HepG2 (cell line): ENCODE measurements around the gene MAPKAPK3. TPM values are rescaled to one million over a fixed set of nuclear protein-coding genes. Genes with fewer than 3 reads are reported as not detected.

Experiments
- ARNTL ChIP-seq: sonication (generic); formaldehyde crosslinking; IDR thresholded peaks from 2 replicates; pipeline ENCODE4 v1.4.0; 2020; ENCODE audit warnings: mild to moderate bottlenecking, missing genetic modification reagents
- ATF7-NPFF ChIP-seq: sonication (generic); formaldehyde crosslinking; IDR thresholded peaks from 2 replicates; pipeline ENCODE4 v1.8.1; 2023; ENCODE audit warnings: mild to moderate bottlenecking, low read depth, missing genetic modification reagents, moderate library complexity
- CC2D1A ChIP-seq: sonication (generic); formaldehyde crosslinking; IDR thresholded peaks from 2 replicates; pipeline ENCODE4 v1.8.1; 2023; ENCODE audit warnings: mild to moderate bottlenecking, missing genetic modification reagents
- HDAC2 ChIP-seq: sonication (generic); formaldehyde crosslinking; IDR thresholded peaks from 2 replicates; pipeline ENCODE4 v1.4.0; 2020; ENCODE audit warnings: missing genetic modification reagents
- HIC2 ChIP-seq: sonication (generic); formaldehyde crosslinking; IDR thresholded peaks from 2 replicates; pipeline ENCODE4 v1.9.0; 2022; ENCODE audit warnings: low read depth, missing genetic modification reagents
- HNRNPK ChIP-seq: fragments of 200-400 bp; formaldehyde crosslinking; IDR thresholded peaks from 2 replicates; pipeline ENCODE4 v1.6.1; 2018; ENCODE audit warnings: low read length, low read depth, moderate library complexity, mild to moderate bottlenecking; ENCODE audit not compliant: poor library complexity, severe bottlenecking
- HOXD1 ChIP-seq: sonication (generic); formaldehyde crosslinking; IDR thresholded peaks from 2 replicates; pipeline ENCODE4 v1.5.0; 2020; ENCODE audit warnings: missing genetic modification reagents
- NONO ChIP-seq, 2 experiments: fragments of 450-650 bp in 1 of 2; sonication (generic) in 1 of 2; formaldehyde crosslinking in 1 of 2; IDR thresholded peaks in 1 of 2; conservative IDR thresholded peaks in 1 of 2; 2 replicates each; pipeline versions ENCODE4 v1.6.1 to v1.8.0; 2017 to 2022; ENCODE audit warnings: mild to moderate bottlenecking in 1 of 2, missing genetic modification reagents in 1 of 2, moderate library complexity in 1 of 2
- POLR2AphosphoS5 ChIP-seq: IDR thresholded peaks from 2 replicates; pipeline ENCODE4 v1.6.1; 2012; ENCODE audit warnings: low read depth, low read length
- TAF1 ChIP-seq: sonication (generic); formaldehyde crosslinking; IDR thresholded peaks from 2 replicates; pipeline ENCODE4 v1.4.0; 2020; ENCODE audit warnings: missing genetic modification reagents
- TBX2 ChIP-seq: sonication (generic); formaldehyde crosslinking; IDR thresholded peaks from 2 replicates; pipeline ENCODE4 v1.5.0; 2020; ENCODE audit warnings: missing genetic modification reagents, mild to moderate bottlenecking, borderline replicate concordance
- YY1 ChIP-seq: IDR thresholded peaks from 2 replicates; pipeline ENCODE4 v1.6.1; 2011; ENCODE audit warnings: low read length, low read depth, moderate library complexity, mild to moderate bottlenecking; ENCODE audit not compliant: insufficient read depth, insufficient replicate concordance
- ZBTB14 ChIP-seq: sonication (generic); formaldehyde crosslinking; IDR thresholded peaks from 2 replicates; pipeline ENCODE4 v1.4.0; 2020; ENCODE audit warnings: missing genetic modification reagents
- ZNF234 ChIP-seq: sonication (generic); formaldehyde crosslinking; conservative IDR thresholded peaks from 2 replicates; pipeline ENCODE4 v1.5.1; 2020; ENCODE audit warnings: mild to moderate bottlenecking, missing genetic modification reagents
- ZNF263 ChIP-seq: sonication (generic); formaldehyde crosslinking; IDR thresholded peaks from 2 replicates; pipeline ENCODE4 v1.4.0; 2020; ENCODE audit warnings: missing genetic modification reagents
- ZNF430 ChIP-seq: sonication (generic); formaldehyde crosslinking; IDR thresholded peaks from 2 replicates; pipeline ENCODE4 v1.9.0; 2021; ENCODE audit warnings: mild to moderate bottlenecking, missing genetic modification reagents
- ZNF552 ChIP-seq: sonication (generic); formaldehyde crosslinking; IDR thresholded peaks from 2 replicates; pipeline ENCODE4 v1.9.0; 2022; ENCODE audit warnings: missing genetic modification reagents, mild to moderate bottlenecking, borderline replicate concordance
- ZNF670 ChIP-seq: sonication (generic); formaldehyde crosslinking; IDR thresholded peaks from 2 replicates; pipeline ENCODE4 v1.8.0; 2022; ENCODE audit warnings: mild to moderate bottlenecking, missing genetic modification reagents, borderline replicate concordance
- ZNF883 ChIP-seq: sonication (generic); formaldehyde crosslinking; IDR thresholded peaks from 2 replicates; pipeline ENCODE4 v1.5.1; 2020; ENCODE audit warnings: mild to moderate bottlenecking, missing genetic modification reagents; ENCODE audit errors: not compliant biosample characterization
- polyA plus RNA-seq, 8 experiments: library from polyadenylated mRNA; depleted of rRNA in 3 of 8; stranded (reverse) in 7 of 8; unstranded in 1 of 8; fragments of >200 nt; fragmentation: Illumina TruSeq in 4 of 8; extraction: Trizol in 4 of 8; gene quantifications; 2 replicates each; pipeline versions ENCODE4 v1.2.1 to v1.2.3, GENCODE V29; 2011 to 2016; ENCODE audit warnings: low read depth in 4 of 8, missing spikeins in 1 of 8, mixed read lengths in 1 of 8; ENCODE audit not compliant: insufficient read depth in 1 of 8
- total RNA-seq, 5 experiments: library from RNA; depleted of rRNA; stranded (reverse); fragments of >200 nt; fragmentation: Illumina TruSeq; extraction: Trizol; gene quantifications; 2 replicates each; pipeline ENCODE4 v1.2.3, GENCODE V29; 2016; ENCODE audit warnings: low read depth in 1 of 5
- TF ChIP-seq, protein P1 (sequence below): sonication (generic); formaldehyde crosslinking; IDR thresholded peaks from 2 replicates; pipeline ENCODE4 v1.5.1; 2020; ENCODE audit warnings: mild to moderate bottlenecking, missing genetic modification reagents, moderate library complexity

The MAPKAPK3 gene
- total and polyA plus RNA-seq, 2 of the 13 experiments (the other 11 are each of a cell fraction or from before 2014, with no cell fraction given), result 39.9 to 41.2 TPM

GRCh38 chr3:50617096-50617791, at the start of gene MAPKAPK3 (continued):
- TF ChIP-seq ZNF883 (CRISPR knock-in tag) (peak; percentile 57), ZNF234 (CRISPR knock-in tag) (0 out of 2 replicates have a peak, but pooled peaks have one; percentile 28), HIC2 (CRISPR knock-in tag) (peak; percentile 20; the same call in 1 of the 2 replicates), POLR2AphosphoS5 (peak; percentile 52), NONO (IDR thresholded peaks at IDR 0.05) (no peak), NONO (CRISPR knock-in tag; conservative IDR thresholded peaks at IDR 0.05) (peak; percentile 64), ZNF670 (CRISPR knock-in tag) (0 out of 2 replicates have a peak, but pooled peaks have one; percentile 20), ZNF430 (CRISPR knock-in tag) (no peak), HDAC2 (CRISPR knock-in tag) (peak; percentile 23; the same call in 1 of the 2 replicates), YY1 (peak; percentile 60), ARNTL (peak; percentile 58; the same call in 1 of the 2 replicates), ATF7-NPFF (CRISPR knock-in tag) (peak; percentile 22; the same call in 1 of the 2 replicates), ZNF263 (0 out of 2 replicates have a peak, but pooled peaks have one; percentile 31), TBX2 (CRISPR knock-in tag) (peak; percentile 49; the same call in 1 of the 2 replicates), HNRNPK (peak; percentile 100), TAF1 (CRISPR knock-in tag) (peak; percentile 57), ZNF552 (CRISPR knock-in tag) (no peak), ZBTB14 (CRISPR knock-in tag) (0 out of 2 replicates have a peak, but pooled peaks have one; percentile 32), HOXD1 (CRISPR knock-in tag) (peak; percentile 28; the same call in 1 of the 2 replicates), CC2D1A (0 out of 2 replicates have a peak, but pooled peaks have one; percentile 24)
- TF ChIP-seq, protein P1, sequence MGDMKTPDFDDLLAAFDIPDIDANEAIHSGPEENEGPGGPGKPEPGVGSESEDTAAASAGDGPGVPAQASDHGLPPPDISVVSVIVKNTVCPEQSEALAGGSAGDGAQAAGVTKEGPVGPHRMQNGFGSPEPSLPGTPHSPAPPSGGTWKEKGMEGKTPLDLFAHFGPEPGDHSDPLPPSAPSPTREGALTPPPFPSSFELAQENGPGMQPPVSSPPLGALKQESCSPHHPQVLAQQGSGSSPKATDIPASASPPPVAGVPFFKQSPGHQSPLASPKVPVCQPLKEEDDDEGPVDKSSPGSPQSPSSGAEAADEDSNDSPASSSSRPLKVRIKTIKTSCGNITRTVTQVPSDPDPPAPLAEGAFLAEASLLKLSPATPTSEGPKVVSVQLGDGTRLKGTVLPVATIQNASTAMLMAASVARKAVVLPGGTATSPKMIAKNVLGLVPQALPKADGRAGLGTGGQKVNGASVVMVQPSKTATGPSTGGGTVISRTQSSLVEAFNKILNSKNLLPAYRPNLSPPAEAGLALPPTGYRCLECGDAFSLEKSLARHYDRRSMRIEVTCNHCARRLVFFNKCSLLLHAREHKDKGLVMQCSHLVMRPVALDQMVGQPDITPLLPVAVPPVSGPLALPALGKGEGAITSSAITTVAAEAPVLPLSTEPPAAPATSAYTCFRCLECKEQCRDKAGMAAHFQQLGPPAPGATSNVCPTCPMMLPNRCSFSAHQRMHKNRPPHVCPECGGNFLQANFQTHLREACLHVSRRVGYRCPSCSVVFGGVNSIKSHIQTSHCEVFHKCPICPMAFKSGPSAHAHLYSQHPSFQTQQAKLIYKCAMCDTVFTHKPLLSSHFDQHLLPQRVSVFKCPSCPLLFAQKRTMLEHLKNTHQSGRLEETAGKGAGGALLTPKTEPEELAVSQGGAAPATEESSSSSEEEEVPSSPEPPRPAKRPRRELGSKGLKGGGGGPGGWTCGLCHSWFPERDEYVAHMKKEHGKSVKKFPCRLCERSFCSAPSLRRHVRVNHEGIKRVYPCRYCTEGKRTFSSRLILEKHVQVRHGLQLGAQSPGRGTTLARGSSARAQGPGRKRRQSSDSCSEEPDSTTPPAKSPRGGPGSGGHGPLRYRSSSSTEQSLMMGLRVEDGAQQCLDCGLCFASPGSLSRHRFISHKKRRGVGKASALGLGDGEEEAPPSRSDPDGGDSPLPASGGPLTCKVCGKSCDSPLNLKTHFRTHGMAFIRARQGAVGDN, result peak; percentile 82
